NCI-H1417 (cell line): ENCODE measurements around the gene PAXIP1.
"Not testable (repeated sequence)": the region's sequence is repeated elsewhere in the genome, so short reads cannot be mapped to it uniquely, and the experiment has no call there.

Experiments used
- DNase-seq, 3 experiments: peaks; one replicate each; lab custom pipeline; 2025; lab: John Stamatoyannopoulos, UW

Gene PAXIP1

GRCh38 chr7:154946166-154946565 is 56.8 kb downstream of the PAXIP1 start:
- no peak for DNase-seq

DNA sequence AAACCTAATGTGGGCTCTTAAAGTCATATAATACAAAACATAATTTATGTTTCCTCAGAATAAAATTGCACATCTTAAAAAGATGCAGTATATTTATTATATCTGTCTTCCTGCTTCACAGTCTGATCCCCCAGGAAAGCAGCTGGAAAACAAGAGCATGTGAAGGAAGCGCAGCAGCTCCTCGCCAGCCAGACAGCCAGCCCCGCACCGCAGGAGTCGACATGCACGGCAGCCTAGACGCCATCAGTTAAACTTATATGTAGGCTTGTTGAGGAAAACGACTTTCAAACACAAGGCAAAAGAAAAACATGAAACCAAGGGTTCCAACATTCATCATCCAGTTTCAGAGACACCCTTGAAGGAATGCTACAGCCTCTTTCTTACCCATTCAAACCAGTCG is 59.0 kb downstream of the PAXIP1 start:
- no peak for DNase-seq

- no peak for DNase-seq
Measured at GRCh38 chr7:154942691-154943090, 60.2 kb downstream of the PAXIP1 start.

GRCh38 chr7:154937837-154938236 is 65.1 kb downstream of the PAXIP1 start:
- DNase-seq = no peak

GRCh38 chr7:154934353-154934952 is 68.5 kb downstream of the PAXIP1 start:
- not testable (repeated sequence) for DNase-seq

DNA sequence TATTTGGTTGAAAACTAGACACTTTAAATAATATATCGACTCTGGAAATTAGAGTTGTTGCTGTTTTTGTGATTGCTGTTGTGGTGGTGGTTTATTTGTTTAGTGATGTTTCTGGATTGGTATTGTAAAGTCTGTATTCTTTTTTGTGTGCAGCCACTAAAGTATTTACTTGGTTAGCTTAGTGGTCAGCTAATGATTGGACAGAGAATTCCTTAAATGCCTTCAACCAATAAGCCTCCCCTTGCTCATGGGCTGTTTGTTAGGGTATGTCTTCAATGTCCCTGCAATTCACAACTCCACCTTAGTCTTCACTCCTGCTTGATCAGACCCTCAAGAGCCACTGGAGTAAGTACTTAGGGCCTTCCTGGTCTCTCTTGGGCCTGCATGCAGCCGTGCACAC is 71.0 kb downstream of the PAXIP1 start:
- DNase-seq = no peak

- peak in 1 of 3 experiments; percentile 52 for DNase-seq
Measured at GRCh38 chr7:154929006-154929726, 73.8 kb downstream of the PAXIP1 start.

DNA sequence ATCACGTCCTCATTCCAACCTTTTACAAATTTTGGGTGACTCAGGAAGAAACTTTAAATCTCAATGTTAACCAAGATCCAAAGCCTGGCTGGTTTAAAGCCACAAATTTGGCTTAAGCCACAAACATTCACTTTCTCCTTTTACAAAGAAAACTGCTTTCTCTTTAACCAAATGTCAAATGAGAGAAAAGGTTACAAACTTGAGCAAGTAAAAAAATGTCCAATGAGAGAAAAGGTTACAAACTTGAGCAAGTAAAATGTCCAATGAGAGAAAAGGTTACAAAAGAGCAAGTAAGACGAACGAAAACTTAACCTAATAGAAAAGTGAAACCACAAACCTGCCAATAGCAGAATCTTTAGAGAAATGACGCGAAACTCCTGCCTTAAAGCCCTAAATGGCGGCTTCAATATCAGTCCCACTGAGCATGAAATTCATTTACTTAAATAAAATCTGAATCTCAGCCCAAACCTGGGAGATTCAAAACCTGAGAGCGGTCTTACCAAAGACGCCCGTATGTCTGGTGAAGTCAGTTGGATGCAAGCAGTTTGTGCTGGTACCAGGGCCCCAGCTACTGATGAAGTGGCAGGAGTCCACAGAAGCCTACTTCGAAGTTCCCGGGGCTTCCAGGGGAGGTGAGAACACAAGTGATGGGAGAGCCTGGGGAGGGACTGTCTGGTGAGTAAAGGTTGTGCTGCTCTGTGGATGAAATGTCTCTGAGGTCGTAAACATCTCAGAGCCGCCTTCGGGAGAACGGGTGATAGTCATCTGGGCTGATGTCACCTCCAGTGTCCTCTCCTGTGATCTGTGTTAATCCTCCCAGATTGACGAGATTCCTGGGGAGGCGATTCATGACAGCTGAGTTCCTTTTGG is 74.6 kb downstream of the PAXIP1 start:
- DNase-seq = peak; percentile 81 to 97 (median 95)

DNA sequence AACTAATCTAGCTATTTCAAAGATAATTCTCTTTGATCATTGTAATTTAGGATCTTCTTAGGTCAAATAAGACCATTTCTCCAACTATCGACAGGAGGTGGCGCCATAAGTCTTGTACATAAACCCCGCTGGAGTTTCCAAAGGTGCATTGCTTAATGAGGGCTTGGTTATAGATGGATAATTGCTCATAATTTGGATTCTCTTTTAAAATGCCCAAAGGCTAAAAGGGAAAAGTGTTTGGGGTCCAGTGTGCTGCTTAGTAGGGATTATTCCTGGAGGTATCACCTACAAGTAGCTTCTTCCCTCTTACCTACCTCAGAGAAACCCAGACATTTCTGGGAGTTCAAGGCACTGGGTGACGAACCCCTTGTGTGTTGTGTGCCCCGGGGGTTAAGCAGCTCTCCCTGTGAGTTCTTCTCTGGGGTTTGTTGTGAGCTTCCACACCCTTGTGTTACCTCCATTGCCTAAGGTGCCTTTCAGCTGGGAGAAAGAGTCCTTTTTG is 75.2 kb downstream of the PAXIP1 start:
- DNase-seq = peak; percentile 78 to 95 (median 86)

- DNase-seq = not testable (repeated sequence)
Measured at GRCh38 chr7:154922472-154922871, 80.5 kb downstream of the PAXIP1 start.

GRCh38 chr7:154919344-154920225 is 83.3 kb downstream of the PAXIP1 start:
- no peak for DNase-seq

DNA sequence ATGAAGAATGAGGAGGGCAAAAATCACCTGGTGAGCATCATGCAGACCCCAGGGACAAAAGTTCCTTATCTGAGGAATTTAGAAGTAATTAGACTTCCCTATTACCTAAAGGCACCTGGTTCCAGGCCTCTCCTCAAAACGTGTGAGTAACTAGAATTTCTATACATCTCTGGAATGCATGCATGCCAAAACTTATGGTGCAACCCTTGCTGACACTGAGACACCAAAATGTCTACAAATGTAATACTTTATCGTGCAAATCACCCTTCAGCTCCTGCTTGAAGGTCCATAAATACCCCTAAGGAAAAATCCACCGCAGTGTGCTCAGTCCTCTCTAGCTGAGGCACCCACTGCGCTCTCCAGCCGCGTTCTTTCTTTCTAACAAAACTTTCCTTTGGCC is 84.2 kb downstream of the PAXIP1 start:
- DNase-seq = no peak

GRCh38 chr7:154918266-154918665 is 84.7 kb downstream of the PAXIP1 start:
- DNase-seq = no peak

GRCh38 chr7:154917808-154918160 is 85.1 kb downstream of the PAXIP1 start:
- DNase-seq = no peak

GRCh38 chr7:154916856-154917807 is 85.8 kb downstream of the PAXIP1 start:
- peak in 1 of 3 experiments; percentile 36 for DNase-seq

DNA sequence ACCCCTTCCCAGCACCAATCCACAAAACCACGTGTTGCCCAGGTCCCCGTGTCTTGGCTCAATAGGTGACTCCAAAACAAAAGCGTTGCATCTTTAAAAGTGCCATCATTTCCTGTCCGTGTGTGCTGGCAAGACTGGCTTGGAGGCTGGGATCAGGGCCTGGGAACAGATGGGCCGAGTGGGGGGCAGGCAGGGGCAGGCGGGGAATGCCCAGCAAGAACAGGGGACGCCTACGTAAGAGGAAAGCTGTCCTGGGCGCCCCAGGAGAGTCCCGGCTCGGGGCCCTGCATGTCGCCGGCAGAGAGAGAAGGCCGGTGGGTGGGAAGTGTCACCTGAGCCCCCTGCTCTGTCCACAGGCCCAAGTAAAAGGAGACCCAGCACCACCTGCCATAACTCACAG is 86.5 kb downstream of the PAXIP1 start:
- no peak for DNase-seq

- DNase-seq = no peak
Measured at GRCh38 chr7:154915600-154915999, 87.3 kb downstream of the PAXIP1 start.

DNA sequence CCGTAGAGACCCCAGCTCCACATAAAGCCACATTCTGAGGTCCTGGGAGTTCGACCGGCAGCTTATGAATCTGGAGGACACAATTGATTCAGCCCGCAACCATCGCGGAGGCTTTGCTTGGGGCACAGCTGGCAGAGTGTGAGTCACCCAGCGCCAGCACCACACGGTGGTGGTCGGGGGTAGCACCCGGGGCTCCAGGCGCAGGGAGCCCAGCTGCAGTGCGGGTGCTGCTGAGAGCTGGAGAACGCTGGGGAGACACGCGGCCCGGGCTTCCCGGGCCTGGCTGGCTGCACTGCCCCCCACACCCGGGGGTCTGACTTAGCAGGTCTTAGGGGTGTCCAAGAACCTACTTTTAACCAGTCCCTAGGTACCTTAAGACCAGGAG is 87.9 kb downstream of the PAXIP1 start:
- peak in 2 of 3 experiments; percentile 49 to 60 for DNase-seq

DNA sequence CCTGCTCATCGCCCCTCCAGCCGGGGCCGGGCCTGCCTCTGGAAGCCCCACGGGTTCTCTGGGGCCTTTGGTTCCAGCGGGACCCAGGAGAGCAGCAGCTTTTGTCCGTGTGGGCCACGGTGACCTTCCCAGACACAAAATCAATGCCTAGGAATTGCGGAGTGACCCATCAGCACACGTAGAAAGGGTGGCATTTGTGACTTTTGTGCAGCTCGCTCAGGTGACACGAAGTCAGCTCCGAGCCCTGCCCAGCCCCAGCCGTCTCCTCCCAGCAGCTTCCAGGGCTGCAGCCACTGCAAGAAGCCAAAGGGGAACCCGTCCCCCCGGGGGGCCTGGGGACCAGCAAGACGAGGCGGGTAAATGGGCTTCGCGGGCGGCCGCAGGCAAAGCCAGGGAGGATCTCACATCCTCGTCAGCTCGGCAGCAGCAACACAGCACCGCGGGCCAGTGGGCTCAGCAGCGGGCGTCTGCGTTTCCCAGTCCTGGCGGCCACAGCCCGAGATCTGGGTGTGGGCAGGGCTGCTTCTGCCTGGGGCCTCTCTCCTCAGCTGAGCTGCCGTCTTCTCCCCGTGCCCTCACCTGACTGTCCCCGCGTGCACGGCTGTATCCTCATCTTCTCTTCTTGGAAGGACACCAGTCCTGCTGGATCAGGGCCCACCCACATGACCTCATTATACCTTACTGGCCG is 88.5 kb downstream of the PAXIP1 start:
- peak in 2 of 3 experiments; percentile 53 to 64 for DNase-seq
